C4-2B (cell line): ENCODE data around the gene TEX101.

Experiments
- CTCF ChIP-seq: fragments of 450-650 bp; conservative IDR thresholded peaks from 2 replicates; pipeline ENCODE4 v1.5.1; 2017; ENCODE audit warnings: mild to moderate bottlenecking
- ZFX ChIP-seq: fragments of 450-650 bp; IDR thresholded peaks from 2 replicates; pipeline ENCODE4 v1.6.1; 2017

GRCh38 chr19:43439709-43440063 lies 25.0 kb downstream of the TEX101 start:
- TF ChIP-seq CTCF (no peak), ZFX (no peak)
